ACC112 (cell line): ENCODE results near the gene RABL6.
"Not testable (repeated sequence)": the region's sequence is repeated elsewhere in the genome, so short reads cannot be mapped to it uniquely, and the experiment has no call there.

ENCODE experiments used
- H2AFZ ChIP-seq: fragments of 200-600 bp; sonication (generic); one replicate; pipeline ENCODE4 v1.6.0; 2017; ENCODE audit warnings: antibody characterized with exemption, low read length; ENCODE audit not compliant: unreplicated experiment
- H3K27ac ChIP-seq: fragments of 200-600 bp; sonication (generic); 2 replicates; pipeline ENCODE4 v1.5.1; 2014; ENCODE audit warnings: low read depth, mild to moderate bottlenecking, antibody characterized with exemption, low read length, moderate library complexity
- H3K27me3 ChIP-seq: fragments of 200-600 bp; sonication (generic); 2 replicates; pipeline ENCODE4 v1.6.1; 2014; ENCODE audit warnings: mild to moderate bottlenecking, antibody characterized with exemption, low read length, moderate library complexity, mixed read lengths; ENCODE audit not compliant: insufficient read depth
- H3K36me3 ChIP-seq: fragments of 200-600 bp; sonication (generic); 2 replicates; pipeline ENCODE4 v1.6.1; 2016; ENCODE audit warnings: mild to moderate bottlenecking, antibody characterized with exemption, low read length, moderate library complexity, mixed read lengths; ENCODE audit not compliant: insufficient read depth
- H3K4me1 ChIP-seq: fragments of 200-600 bp; sonication (generic); one replicate; pipeline ENCODE4 v1.6.1; 2016; ENCODE audit warnings: low read length, mixed read lengths; ENCODE audit not compliant: insufficient read depth, unreplicated experiment, control insufficient read depth
- H3K4me3 ChIP-seq: fragments of 200-600 bp; sonication (generic); 2 replicates; pipeline ENCODE4 v1.5.1; 2014; ENCODE audit warnings: mild to moderate bottlenecking, low read depth, low read length
- H3K79me2 ChIP-seq: fragments of 200-600 bp; sonication (generic); one replicate; pipeline ENCODE4 v1.6.0; 2016; ENCODE audit warnings: low read length; ENCODE audit not compliant: control insufficient read depth, unreplicated experiment, insufficient read depth

Gene RABL6

GRCh38 chr9:136840140-136840876 is 32.6 kb downstream of the RABL6 start:
- Histone ChIP-seq H3K36me3 (no peaks in the 10 kb centered on the region), H3K4me1 (peaks cover 20% of the 10 kb centered on the region), H3K27ac (no peak overlapping the region), H3K4me3 (no peak overlapping the region), H3K27me3 (peaks cover 2% of the 10 kb centered on the region; the same call in 1 of the 2 replicates), H3K79me2 (no peaks in the 10 kb centered on the region), H2AFZ (no peak overlapping the region)

GRCh38 chr9:136840877-136841645 is 33.3 kb downstream of the RABL6 start:
- H3K27ac ChIP-seq = no peak overlapping the region

GRCh38 chr9:136841646-136842379 is 34.1 kb downstream of the RABL6 start:
- H3K36me3 ChIP-seq, H3K27ac ChIP-seq, H3K27me3 ChIP-seq, H3K4me3 ChIP-seq, H3K79me2 ChIP-seq, H2AFZ ChIP-seq: not testable (repeated sequence)
- peaks cover 20% of the 10 kb centered on the region for H3K4me1 ChIP-seq

More at GRCh38 chr9:136840877-136841645, 33.3 kb downstream of the RABL6 start:
- Histone ChIP-seq H3K4me3 (no peak overlapping the region), H3K36me3 (no peaks in the 10 kb centered on the region), H3K79me2 (no peaks in the 10 kb centered on the region), H2AFZ (no peak overlapping the region), H3K27me3 (peaks cover 9% of the 10 kb centered on the region; the same call in 1 of the 2 replicates), H3K4me1 (peaks cover 20% of the 10 kb centered on the region)

- H3K27ac ChIP-seq, H2AFZ ChIP-seq: not testable (repeated sequence)
- peak within 1 kb of the TSS; percentile 56 for H3K4me3 ChIP-seq
These were observed 34.7 kb downstream of the RABL6 start, which contains the start of gene AJM1 for GRCh38 chr9:136842380-136842948. TSS of gene AJM1 (plus strand) at chr9:136842478. CDS start at chr9:136844415, 1,937 bp downstream.

GRCh38 chr9:136843159-136843800 is 35.5 kb downstream of the RABL6 start:
- not testable (repeated sequence) for H2AFZ ChIP-seq, H3K36me3 ChIP-seq, H3K27me3 ChIP-seq, H3K4me3 ChIP-seq, H3K27ac ChIP-seq, H3K79me2 ChIP-seq
- peaks cover 20% of the 10 kb centered on the region for H3K4me1 ChIP-seq

More at GRCh38 chr9:136842380-136842948, 34.7 kb downstream of the RABL6 start, which contains the start of gene AJM1:
- H3K36me3 ChIP-seq, H3K79me2 ChIP-seq, H3K27me3 ChIP-seq: not testable (repeated sequence)
- H3K4me1 ChIP-seq = peaks cover 20% of the 10 kb centered on the region

GRCh38 chr9:136843801-136844740 is 36.3 kb downstream of the RABL6 start:
- not testable (repeated sequence) for H3K27ac ChIP-seq, H2AFZ ChIP-seq, H3K36me3 ChIP-seq, H3K4me3 ChIP-seq, H3K27me3 ChIP-seq, H3K79me2 ChIP-seq
- H3K4me1 ChIP-seq = peaks cover 20% of the 10 kb centered on the region

- no peak overlapping the region for H2AFZ ChIP-seq
- peak overlapping the region; percentile 91; the same call in 1 of the 2 replicates for H3K4me3 ChIP-seq
- H3K27me3 ChIP-seq = peaks cover 9% of the 10 kb centered on the region; the same call in 1 of the 2 replicates
- no peaks in the 10 kb centered on the region for H3K79me2 ChIP-seq
- H3K36me3 ChIP-seq = no peaks in the 10 kb centered on the region
- H3K4me1 ChIP-seq = peaks cover 20% of the 10 kb centered on the region
- no peak overlapping the region for H3K27ac ChIP-seq
These were observed 37.2 kb downstream of the RABL6 start for GRCh38 chr9:136844761-136845464.

GRCh38 chr9:136845465-136846260 is 37.9 kb downstream of the RABL6 start:
- H2AFZ ChIP-seq = no peak overlapping the region
- peak overlapping the region; percentile 91 for H3K4me3 ChIP-seq
- H3K27ac ChIP-seq = no peak overlapping the region
- peaks cover 9% of the 10 kb centered on the region; the same call in 1 of the 2 replicates for H3K27me3 ChIP-seq
- peaks cover 22% of the 10 kb centered on the region for H3K4me1 ChIP-seq
- no peaks in the 10 kb centered on the region for H3K79me2 ChIP-seq
- no peaks in the 10 kb centered on the region for H3K36me3 ChIP-seq
